Mammary epithelial cell (primary cell): ENCODE results near the gene RFX2.

Source experiments
- EZH2 ChIP-seq: IDR thresholded peaks from 2 replicates; pipeline ENCODE4 v1.6.1; 2012; ENCODE audit warnings: low read length, inconsistent platforms, borderline replicate concordance
- TF ChIP-seq, protein P1 (sequence below), 2 donors: IDR thresholded peaks in 1 of 2; conservative IDR thresholded peaks in 1 of 2; 2 replicates each; pipeline ENCODE4 v1.5.1; 2011 to 2012; ENCODE audit warnings: inconsistent platforms in 2 of 2, low read length in 2 of 2, mild to moderate bottlenecking in 2 of 2, control low read depth in 1 of 2, low read depth in 1 of 2; ENCODE audit not compliant: insufficient read depth in 1 of 2; ENCODE audit errors: extremely low read depth in 1 of 2

DNA sequence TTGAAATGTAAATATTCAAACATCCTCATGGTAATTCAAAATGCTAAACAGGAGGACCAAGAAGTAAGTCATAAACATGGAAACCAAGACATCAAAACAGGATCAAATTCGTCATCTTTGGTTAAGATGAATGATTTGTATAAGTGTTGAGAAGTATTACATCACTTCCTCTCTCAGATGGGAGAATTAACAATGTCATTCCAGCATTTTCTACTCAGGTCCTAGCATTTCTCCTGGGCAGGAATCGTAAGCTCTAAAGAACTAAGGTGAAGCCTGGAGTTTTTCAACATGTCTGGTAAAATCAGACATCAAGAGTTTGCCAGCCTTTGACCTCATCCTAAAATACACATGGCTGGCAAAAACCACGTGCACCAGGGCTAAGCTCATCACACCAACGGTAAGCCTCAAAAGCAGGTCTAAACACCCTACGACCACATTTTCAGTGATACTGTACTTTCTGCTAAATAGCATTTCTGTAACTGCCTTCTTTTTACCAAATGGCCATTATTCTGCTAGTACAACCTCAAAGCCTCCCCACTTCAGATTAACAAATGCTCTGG lies 157.2 kb downstream of the RFX2 start:
- TF ChIP-seq, protein P1, sequence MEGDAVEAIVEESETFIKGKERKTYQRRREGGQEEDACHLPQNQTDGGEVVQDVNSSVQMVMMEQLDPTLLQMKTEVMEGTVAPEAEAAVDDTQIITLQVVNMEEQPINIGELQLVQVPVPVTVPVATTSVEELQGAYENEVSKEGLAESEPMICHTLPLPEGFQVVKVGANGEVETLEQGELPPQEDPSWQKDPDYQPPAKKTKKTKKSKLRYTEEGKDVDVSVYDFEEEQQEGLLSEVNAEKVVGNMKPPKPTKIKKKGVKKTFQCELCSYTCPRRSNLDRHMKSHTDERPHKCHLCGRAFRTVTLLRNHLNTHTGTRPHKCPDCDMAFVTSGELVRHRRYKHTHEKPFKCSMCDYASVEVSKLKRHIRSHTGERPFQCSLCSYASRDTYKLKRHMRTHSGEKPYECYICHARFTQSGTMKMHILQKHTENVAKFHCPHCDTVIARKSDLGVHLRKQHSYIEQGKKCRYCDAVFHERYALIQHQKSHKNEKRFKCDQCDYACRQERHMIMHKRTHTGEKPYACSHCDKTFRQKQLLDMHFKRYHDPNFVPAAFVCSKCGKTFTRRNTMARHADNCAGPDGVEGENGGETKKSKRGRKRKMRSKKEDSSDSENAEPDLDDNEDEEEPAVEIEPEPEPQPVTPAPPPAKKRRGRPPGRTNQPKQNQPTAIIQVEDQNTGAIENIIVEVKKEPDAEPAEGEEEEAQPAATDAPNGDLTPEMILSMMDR (conservative IDR thresholded peaks at IDR 0.05 in 1 of 2, IDR thresholded peaks at IDR 0.05 in 1 of 2; ENCODE audit: extremely low read depth in 1 of 2, insufficient read depth in 1 of 2, low read depth in 1 of 2, low read length in 2 of 2), result no peak
- no peak for TF ChIP-seq EZH2
